Epithelial cell of esophagus (primary cell): Measurements from ENCODE around the gene RPS6KA2.

Source experiments
- DNase-seq: peaks from one replicate; pipeline ENCODE4 v3.0.0; 2010; ENCODE audit warnings: low read depth
- H3K4me3 ChIP-seq: 2 replicates; pipeline ENCODE4 v1.5.1; 2011; ENCODE audit warnings: mild to moderate bottlenecking, low read length, control low read depth
- CTCF ChIP-seq: IDR thresholded peaks from 2 replicates; pipeline ENCODE4 v1.5.1; 2011; ENCODE audit warnings: low read depth, mild to moderate bottlenecking, low read length, control low read depth, inconsistent platforms; ENCODE audit not compliant: insufficient read depth; ENCODE audit errors: missing control alignments

The RPS6KA2 gene

GRCh38 chr6:166495487-166496314 lies 131.3 kb downstream of the RPS6KA2 start:
- no peak for TF ChIP-seq CTCF
- no peak for DNase-seq
- H3K4me3 ChIP-seq = no peak overlapping the region

- no peak for DNase-seq
- H3K4me3 ChIP-seq = no peak overlapping the region
- no peak for TF ChIP-seq CTCF
Observed at GRCh38 chr6:166494757-166495486, 132.1 kb downstream of the RPS6KA2 start.

GRCh38 chr6:166494101-166494441 lies 133.0 kb downstream of the RPS6KA2 start:
- no peak for TF ChIP-seq CTCF
- no peak overlapping the region for H3K4me3 ChIP-seq
- DNase-seq = no peak

- TF ChIP-seq CTCF = no peak
- H3K4me3 ChIP-seq = no peak overlapping the region
- no peak for DNase-seq
Observed at GRCh38 chr6:166493427-166494100, 133.5 kb downstream of the RPS6KA2 start.

GRCh38 chr6:166492092-166492741 lies 134.8 kb downstream of the RPS6KA2 start:
- no peak for DNase-seq
- H3K4me3 ChIP-seq = no peak overlapping the region
- TF ChIP-seq CTCF = no peak

GRCh38 chr6:166490671-166491500 lies 136.2 kb downstream of the RPS6KA2 start:
- H3K4me3 ChIP-seq = no peak overlapping the region
- no peak for TF ChIP-seq CTCF
- peak; percentile 11 for DNase-seq
